GM04503 (cell line): ENCODE measurements around the gene TMSB4X.

Experiments
- DNase-seq: peaks from one replicate; pipeline ENCODE4 v3.0.0-alpha.2; 2012; ENCODE audit warnings: low read depth

Gene TMSB4X

DNA sequence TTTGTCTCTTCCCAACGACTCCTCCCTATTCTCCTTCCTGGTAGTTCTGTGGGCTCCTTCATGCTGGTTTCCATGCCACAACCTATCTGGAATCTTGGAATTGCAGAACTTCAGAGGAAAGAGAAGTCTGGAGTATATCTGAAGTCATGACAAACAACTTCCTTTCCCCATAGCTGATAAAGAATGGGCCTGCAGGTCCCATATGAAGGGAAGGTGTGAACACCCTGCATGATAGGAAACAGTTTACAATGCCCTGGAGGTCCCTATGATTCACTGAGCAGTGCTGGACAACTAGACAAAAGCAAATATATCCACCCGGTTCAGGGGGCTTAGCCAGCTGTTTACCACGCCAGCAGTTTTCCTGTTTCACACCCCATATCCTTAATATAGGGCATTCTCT is 50.1 kb downstream of the TMSB4X start:
- no peak for DNase-seq
